IPS-11a (cell line): Measurements from ENCODE around the gene FBXL17.

Experiments
- H3K4me3 ChIP-seq: one replicate; pipeline ENCODE4 v1.5.1; 2013; ENCODE audit warnings: low read depth, low read length, control low read depth

Gene FBXL17

GRCh38 chr5:107873877-107874276, 508.0 kb downstream of the FBXL17 start:
- no peak overlapping the region for H3K4me3 ChIP-seq

DNA sequence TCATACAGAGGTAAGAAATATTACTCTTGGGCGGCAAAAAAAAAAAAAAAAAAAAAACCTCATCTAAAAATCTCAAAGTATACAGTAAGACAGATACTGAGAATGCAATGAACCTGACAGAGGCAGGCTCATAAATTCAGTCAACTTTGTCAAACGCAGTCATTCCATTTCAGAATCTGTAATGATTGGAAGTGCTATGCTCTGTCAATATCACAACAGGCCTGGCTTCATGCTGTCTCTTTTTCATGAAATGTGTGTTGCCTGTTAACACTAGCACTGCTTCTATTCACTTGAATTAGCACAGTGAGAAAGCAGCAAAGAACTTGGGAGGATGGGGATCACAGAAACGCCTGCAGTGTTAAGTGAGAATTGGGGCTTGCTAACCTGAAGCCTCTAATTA, 510.9 kb downstream of the FBXL17 start:
- no peak overlapping the region for H3K4me3 ChIP-seq

DNA sequence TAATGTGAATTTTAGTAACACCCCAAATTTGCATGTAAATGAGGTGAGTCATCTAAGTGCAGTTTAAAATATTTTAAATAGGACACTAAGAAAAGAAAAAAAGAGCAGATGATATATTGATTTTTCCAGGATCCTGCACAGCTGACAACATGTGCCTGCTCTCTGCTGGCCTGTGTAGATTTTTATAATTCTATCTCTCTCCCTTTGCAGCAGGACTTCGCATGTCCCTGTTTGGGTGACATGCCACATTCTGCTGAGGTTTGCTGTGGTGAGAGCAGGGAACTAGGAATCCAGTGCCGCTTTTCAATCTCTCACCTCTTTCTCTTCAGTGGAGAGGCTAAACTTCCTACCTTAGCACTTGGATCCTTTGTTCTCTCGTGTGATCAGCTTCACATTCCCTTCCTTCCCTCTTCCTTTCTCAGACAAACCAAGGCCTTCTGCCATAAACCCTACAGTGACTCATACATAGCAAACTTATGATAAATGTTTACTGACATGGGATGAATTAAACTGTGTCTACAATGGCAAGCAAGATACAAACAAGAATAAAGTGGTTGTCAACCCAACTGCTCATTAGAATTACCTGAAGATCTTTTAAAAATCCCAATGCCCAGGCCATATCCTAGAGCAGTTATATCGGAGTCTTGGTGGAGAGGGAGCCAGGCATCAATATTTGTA, 512.3 kb downstream of the FBXL17 start:
- no peak overlapping the region for H3K4me3 ChIP-seq

DNA sequence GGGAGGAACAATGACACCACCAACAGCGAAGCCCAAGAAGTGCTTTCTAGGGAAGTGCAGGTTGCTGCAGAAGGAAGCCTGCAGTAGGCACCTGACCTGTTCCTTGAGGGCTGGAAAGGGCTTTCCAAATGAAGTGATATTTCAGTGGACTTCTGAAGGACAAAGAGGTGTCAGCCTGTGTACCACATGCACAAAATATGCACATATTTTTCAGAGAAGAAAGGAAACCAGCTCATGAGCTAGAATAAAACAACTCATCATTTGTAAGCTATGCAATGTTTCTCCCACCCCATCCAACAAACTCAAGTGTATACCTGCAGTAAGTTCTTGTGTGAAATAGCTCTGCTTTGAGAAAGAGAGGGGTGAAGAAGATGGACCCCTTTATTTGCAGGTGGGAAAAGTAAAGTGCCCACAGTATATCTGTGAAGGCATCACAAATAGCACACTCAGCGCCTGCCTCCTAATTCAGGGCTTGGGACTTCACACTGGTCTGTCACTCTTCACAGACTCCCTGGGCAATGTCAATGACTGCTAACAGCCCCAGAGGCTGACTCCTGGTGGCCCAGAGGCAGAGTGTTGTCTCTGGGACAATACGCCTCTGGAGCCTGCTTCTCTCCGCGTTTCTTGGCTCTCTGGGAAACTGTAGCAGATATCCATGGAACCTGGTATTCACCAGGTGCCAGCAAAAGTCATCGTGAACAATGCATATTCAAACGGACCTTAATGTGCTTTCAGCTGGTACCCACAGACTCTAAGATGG, 513.1 kb downstream of the FBXL17 start:
- H3K4me3 ChIP-seq, result no peak overlapping the region

GRCh38 chr5:107867266-107867665, 514.6 kb downstream of the FBXL17 start:
- no peak overlapping the region for H3K4me3 ChIP-seq

- H3K4me3 ChIP-seq, result no peak overlapping the region
Measured at GRCh38 chr5:107864793-107865192, 517.1 kb downstream of the FBXL17 start.

GRCh38 chr5:107863125-107863524, 518.8 kb downstream of the FBXL17 start:
- H3K4me3 ChIP-seq, result no peak overlapping the region

GRCh38 chr5:107861565-107861964, 520.3 kb downstream of the FBXL17 start:
- no peak overlapping the region for H3K4me3 ChIP-seq

- H3K4me3 ChIP-seq, result no peak overlapping the region
Measured at GRCh38 chr5:107860044-107860443, 521.9 kb downstream of the FBXL17 start.

DNA sequence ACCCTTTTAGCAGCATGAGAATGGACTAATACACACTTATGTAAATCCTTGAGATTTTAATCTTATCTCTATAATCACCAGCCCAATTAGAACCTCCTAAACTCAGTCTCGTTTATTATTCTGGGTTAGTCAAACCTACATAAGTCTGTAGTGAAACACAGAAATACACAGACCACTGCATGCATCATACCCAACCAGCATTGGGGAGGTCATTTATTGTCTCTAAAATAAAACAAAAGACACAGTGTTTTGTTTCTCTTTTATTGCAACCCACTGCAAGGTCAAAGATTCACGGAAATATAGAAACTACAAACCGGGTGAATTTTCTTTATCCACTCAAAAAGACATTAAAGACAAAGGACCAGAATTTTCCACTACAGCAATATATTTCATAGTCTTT, 523.1 kb downstream of the FBXL17 start:
- H3K4me3 ChIP-seq, result no peak overlapping the region

DNA sequence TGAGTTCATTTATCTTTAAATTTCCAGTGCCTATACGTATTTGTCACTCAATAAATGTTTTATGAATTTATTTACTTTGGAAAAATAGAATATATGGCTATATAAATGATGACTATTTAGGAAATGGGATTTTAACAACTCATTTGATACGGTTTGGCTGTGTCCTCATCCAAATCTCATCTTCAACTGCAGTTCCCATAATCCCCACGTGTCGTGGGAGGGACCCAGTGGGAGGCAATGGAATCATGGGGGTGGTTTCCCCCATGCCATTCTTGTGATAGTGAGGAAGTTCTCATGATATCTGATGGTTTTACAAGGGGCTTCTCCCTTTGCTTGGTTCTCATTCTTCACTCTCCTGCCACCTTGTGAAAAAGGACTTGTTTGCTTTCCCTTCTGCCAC, 523.6 kb downstream of the FBXL17 start:
- no peak overlapping the region for H3K4me3 ChIP-seq

DNA sequence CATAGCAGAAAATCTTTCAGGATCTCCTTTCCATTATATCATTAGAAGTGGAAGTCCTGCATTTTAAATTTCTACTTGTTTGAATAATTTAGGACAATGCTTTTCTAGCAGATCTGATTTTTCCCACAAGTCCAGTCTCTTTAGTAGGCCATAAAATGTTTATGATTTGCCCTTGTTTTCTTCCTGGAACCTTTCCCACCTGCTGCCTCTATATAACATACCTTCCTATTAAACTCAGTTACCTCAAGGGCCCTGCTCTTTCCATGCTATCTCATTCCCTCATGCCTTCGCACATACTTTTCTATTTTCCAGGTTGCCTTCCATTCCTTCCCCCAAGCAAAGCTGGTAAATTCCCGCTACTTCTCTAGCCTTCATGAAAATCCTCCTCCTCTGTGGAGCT, 524.1 kb downstream of the FBXL17 start:
- no peak overlapping the region for H3K4me3 ChIP-seq

- no peak overlapping the region for H3K4me3 ChIP-seq
Measured at GRCh38 chr5:107855171-107855570, 526.7 kb downstream of the FBXL17 start.

- H3K4me3 ChIP-seq, result no peak overlapping the region
Measured at GRCh38 chr5:107853696-107854095, 528.2 kb downstream of the FBXL17 start.

DNA sequence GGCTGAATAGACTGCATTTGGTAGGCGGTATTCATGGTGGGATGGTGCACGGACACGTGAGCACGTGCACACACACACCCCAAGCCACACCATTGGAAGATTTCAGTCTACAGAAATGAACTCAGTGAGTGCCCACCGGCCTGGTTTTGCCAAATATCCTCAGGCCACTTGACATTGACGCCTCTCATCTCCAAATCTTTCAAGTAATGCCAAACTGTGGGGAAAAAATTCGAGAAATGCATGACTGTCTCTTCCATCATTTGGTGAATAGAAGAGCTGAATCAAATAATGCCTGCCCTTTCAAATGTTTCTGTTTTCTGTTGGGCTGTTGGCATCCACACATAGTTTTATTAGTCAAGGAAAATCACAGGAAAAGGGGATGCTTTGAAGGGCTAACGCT, 528.9 kb downstream of the FBXL17 start:
- no peak overlapping the region for H3K4me3 ChIP-seq

GRCh38 chr5:107849118-107849517, 532.8 kb downstream of the FBXL17 start:
- no peak overlapping the region for H3K4me3 ChIP-seq

DNA sequence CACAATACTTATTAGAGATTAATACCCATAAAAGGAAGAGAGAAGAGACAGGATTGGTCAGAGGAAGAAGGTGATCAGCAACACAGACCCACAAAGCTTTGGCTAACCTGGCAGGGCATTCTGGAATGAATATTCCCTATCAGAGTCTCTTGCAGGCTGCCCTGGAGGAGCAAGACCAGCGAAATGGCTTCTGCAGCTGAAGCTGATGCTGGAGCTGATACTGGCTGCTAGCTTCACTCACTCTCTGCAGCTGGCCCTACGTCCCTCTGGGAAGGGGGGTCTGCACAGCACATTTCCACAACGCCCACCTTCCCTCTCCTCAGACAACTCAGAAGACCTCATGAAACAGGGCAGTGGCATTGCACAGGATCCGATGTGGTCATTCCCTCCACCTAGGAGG, 541.3 kb downstream of the FBXL17 start:
- H3K4me3 ChIP-seq, result no peak overlapping the region

GRCh38 chr5:107840161-107840560, 541.7 kb downstream of the FBXL17 start:
- no peak overlapping the region for H3K4me3 ChIP-seq

GRCh38 chr5:107835096-107835495, 546.8 kb downstream of the FBXL17 start:
- no peak overlapping the region for H3K4me3 ChIP-seq

- no peak overlapping the region for H3K4me3 ChIP-seq
Measured at GRCh38 chr5:107832746-107833145, 549.2 kb downstream of the FBXL17 start.

DNA sequence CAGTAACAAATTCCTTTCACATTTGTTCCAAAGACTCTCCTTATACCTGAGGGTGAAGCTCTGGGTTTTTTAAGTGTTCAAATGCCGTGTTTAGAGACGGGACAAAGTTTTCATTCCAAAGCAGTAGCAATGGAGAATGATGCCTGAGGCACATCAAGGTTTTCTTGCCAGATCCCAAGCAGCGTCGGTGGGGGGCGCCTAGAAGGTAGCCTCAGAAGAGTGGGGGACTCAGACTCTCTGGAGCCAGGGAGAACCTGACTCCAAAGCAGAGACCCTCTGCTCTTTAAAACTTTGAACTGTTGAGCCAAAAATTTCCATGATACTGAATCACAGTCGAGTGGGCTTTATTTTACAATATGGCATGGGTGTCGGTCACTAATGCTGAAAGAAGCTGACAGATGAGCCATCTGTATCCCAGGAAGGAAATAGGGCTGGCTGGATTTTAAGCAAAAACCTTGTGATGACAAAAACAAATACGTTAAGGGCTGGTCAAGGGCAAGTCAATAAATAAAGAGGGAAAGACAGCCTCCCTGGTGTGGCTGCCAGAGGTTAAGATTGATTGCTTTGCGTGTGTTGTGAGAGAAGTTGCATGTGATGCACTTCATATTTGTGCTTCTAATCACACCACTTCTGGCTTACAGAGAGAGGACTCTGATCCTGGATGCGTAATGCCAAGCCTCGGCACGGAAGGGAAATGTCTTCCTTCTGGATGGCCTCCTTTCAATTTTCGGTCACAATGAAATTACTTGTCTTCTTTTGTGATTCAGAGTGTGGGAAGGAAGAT, 550.1 kb downstream of the FBXL17 start:
- H3K4me3 ChIP-seq, result no peak overlapping the region

- no peak overlapping the region for H3K4me3 ChIP-seq
Measured at GRCh38 chr5:107830750-107831149, 551.1 kb downstream of the FBXL17 start.
